ENCODE data around the gene CLDN5. TPM values are rescaled to one million over a fixed set of nuclear protein-coding genes. Genes with fewer than 3 reads are reported as not detected.
A peak's percentile ranks its signal among the peaks of the same experiment; 100 is the strongest.

The CLDN5 gene, protein sequence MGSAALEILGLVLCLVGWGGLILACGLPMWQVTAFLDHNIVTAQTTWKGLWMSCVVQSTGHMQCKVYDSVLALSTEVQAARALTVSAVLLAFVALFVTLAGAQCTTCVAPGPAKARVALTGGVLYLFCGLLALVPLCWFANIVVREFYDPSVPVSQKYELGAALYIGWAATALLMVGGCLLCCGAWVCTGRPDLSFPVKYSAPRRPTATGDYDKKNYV
- total RNA-seq (48.4 TPM), polyA plus RNA-seq (ENCODE audit: insufficient read depth, low read depth, low replicate concordance) (47.8 TPM)
- long read RNA-seq, donor 1, transcript CLDN5-201 (1 exons, 2,357 nt) = major isoform, 54 of 54 reads
- long read RNA-seq, donor 1, partial matches to known transcripts = 0 of 54 reads
- long read RNA-seq, donor 1, other reads (novel, unspliced or antisense) = 0 of 54 reads
- long read RNA-seq, donor 2, transcript CLDN5-201 (1 exons, 2,357 nt) = major isoform, 56 of 56 reads
- long read RNA-seq, donor 2, partial matches to known transcripts = 0 of 56 reads
- long read RNA-seq, donor 2, other reads (novel, unspliced or antisense) = 0 of 56 reads
- long read RNA-seq, donor 3, transcript CLDN5-201 (1 exons, 2,357 nt) = major isoform, 62 of 66 reads
- long read RNA-seq, donor 3, partial matches to known transcripts = 0 of 66 reads
- long read RNA-seq, donor 3, other reads (novel, unspliced or antisense) = 0 of 66 reads
- long read RNA-seq, donor 4, transcript CLDN5-201 (1 exons, 2,357 nt) = major isoform, 99 of 99 reads
- long read RNA-seq, donor 4, partial matches to known transcripts = 0 of 99 reads
- long read RNA-seq, donor 4, other reads (novel, unspliced or antisense) = 0 of 99 reads
- long read RNA-seq, donor 5, partial matches to known transcripts = 0 of 4 reads
- long read RNA-seq, donor 5, other reads (novel, unspliced or antisense) = 0 of 4 reads
- long read RNA-seq, donor 6, transcript CLDN5-201 (1 exons, 2,357 nt) = major isoform, 69 of 75 reads
- long read RNA-seq, donor 6, transcript CLDN5-203 (2 exons, 1,760 nt) = minor isoform, 6 of 75 reads
- long read RNA-seq, donor 6, partial matches to known transcripts = 0 of 75 reads
- long read RNA-seq, donor 6, other reads (novel, unspliced or antisense) = 0 of 75 reads
- long read RNA-seq, donor 7, transcript CLDN5-203 (2 exons, 1,760 nt) = minor isoform, 6 of 206 reads
- long read RNA-seq, donor 7, transcript CLDN5-201 (1 exons, 2,357 nt) = major isoform, 199 of 206 reads
- long read RNA-seq, donor 7, partial matches to known transcripts = 0 of 206 reads
- long read RNA-seq, donor 7, other reads (novel, unspliced or antisense) = 1 of 206 reads
- long read RNA-seq, donor 8, transcript CLDN5-201 (1 exons, 2,357 nt) = major isoform, 97 of 98 reads
- long read RNA-seq, donor 8, partial matches to known transcripts = 0 of 98 reads
- long read RNA-seq, donor 8, other reads (novel, unspliced or antisense) = 0 of 98 reads
- long read RNA-seq, donor 9, transcript CLDN5-201 (1 exons, 2,357 nt) = major isoform, 58 of 59 reads
- long read RNA-seq, donor 9, partial matches to known transcripts = 0 of 59 reads
- long read RNA-seq, donor 9, other reads (novel, unspliced or antisense) = 0 of 59 reads
- long read RNA-seq, donor 10, transcript CLDN5-201 (1 exons, 2,357 nt) = major isoform, 71 of 74 reads
- long read RNA-seq, donor 10, partial matches to known transcripts = 0 of 74 reads
- long read RNA-seq, donor 10, other reads (novel, unspliced or antisense) = 0 of 74 reads

DNA sequence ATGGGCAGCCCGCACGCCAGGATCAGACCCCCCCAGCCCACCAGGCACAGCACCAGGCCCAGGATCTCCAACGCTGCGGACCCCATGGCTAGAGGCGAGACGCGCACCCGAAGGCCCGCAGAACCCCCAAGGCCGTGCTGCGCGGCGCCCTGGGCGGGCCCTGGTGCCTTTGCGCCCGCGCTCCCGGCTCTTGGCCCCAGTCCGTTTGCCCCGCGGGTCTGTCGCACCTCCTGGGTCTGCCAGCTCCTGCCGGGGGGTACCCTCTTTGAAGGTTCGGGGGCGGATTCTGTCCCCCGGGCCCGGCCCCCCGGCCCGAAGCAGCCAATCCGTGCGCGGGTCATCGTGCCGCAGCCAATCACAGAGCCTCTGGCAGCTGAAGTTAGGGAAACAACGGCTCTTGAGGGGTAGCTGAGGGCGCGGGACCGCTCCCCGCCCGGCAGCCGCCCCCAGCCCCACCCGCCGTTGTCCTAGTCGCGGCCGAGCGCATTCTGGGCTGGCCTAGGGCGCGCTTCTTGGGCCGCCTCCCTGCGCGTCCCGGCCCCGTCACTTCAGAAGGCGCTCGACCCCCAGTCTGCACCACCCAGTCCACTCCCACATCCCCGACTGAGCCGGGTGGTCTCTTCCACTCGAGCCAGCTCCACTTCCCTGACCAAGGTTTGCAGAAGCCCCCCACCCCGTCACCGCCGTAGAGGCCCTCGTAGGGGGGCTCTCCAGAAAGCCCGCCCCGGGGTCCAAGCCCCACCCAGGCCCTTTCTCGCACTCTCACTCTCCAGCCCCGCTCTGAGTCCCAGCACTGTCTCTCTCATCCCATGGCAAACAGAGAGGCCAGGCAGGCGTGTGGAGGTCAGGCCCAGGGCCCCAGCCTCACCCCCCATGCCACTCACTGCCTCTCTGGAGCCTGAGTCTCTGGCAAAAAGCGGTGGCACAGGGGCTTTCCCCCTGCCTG lies at the start of gene CLDN5:
CLDN5 (minus strand) TSS at position 241 of the 946 bp plus-strand sequence; CDS start at position 86, 155 bp downstream.
- Histone ChIP-seq H3K4me1 (ENCODE audit: control insufficient read depth in 2 of 3, insufficient read depth in 2 of 3, low read depth in 1 of 3, low read length in 3 of 3) (peaks cover 0 to 8% (median 0%) of the 10 kb centered on the region in 3 donors), H3K9ac (ENCODE audit: low read length in 3 of 3) (peak within 1 kb of the TSS in 1 of 3 donors; percentile 7), H3K9me3 (ENCODE audit: control insufficient read depth in 2 of 3, insufficient read depth in 1 of 3, low read length in 3 of 3) (no peaks in the 10 kb centered on the region), H3K27ac (ENCODE audit: low read depth in 2 of 2, low read length in 2 of 2) (peak within 1 kb of the TSS; percentile 67 to 88), H3K27me3 (ENCODE audit: control insufficient read depth, insufficient read depth, low read length) (no peaks in the 10 kb centered on the region), H3K36me3 (ENCODE audit: control insufficient read depth in 2 of 3, insufficient read depth in 3 of 3, low read length in 3 of 3) (no peaks in the 10 kb centered on the region), H3K4me3 (ENCODE audit: low read length in 3 of 3) (peak within 1 kb of the TSS; percentile 31 to 42 (median 42))
- intact Hi-C loops (cut with DNase I) = no loop called here
- TF ChIP-seq, protein P1, sequence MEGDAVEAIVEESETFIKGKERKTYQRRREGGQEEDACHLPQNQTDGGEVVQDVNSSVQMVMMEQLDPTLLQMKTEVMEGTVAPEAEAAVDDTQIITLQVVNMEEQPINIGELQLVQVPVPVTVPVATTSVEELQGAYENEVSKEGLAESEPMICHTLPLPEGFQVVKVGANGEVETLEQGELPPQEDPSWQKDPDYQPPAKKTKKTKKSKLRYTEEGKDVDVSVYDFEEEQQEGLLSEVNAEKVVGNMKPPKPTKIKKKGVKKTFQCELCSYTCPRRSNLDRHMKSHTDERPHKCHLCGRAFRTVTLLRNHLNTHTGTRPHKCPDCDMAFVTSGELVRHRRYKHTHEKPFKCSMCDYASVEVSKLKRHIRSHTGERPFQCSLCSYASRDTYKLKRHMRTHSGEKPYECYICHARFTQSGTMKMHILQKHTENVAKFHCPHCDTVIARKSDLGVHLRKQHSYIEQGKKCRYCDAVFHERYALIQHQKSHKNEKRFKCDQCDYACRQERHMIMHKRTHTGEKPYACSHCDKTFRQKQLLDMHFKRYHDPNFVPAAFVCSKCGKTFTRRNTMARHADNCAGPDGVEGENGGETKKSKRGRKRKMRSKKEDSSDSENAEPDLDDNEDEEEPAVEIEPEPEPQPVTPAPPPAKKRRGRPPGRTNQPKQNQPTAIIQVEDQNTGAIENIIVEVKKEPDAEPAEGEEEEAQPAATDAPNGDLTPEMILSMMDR (IDR thresholded peaks at IDR 0.05; ENCODE audit: borderline replicate concordance, extremely low read depth, insufficient read depth) = no peak
- peak in 4 of 5 donors; percentile 64 to 84 (median 72) for DNase-seq
- FAIRE-seq = no peak

DNA sequence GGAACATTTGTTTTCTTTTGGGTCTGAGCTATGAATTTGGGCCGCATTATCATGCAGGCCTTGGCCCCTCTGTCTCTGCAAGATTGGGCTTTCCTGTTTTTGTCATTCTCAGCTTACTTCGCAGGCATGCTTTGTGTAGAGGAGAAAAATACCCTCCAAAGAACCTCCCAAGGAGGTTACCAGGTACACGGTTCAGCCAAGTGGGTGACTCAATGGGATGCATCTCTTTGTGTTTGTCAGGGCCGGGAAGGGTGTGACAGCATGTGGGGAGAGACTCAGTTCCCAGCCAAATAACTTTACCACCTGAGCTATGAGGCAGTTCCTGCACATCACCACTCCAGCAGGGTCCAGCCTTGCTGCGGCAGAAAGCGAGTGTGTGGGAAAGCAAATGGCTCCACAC lies 47.8 kb upstream of the CLDN5 start:
- DNase-seq = no peak
- FAIRE-seq = no peak
- no peaks in the 10 kb centered on the region for H3K9me3 ChIP-seq (ENCODE audit: control insufficient read depth in 2 of 3, insufficient read depth in 1 of 3, low read length in 3 of 3)
- no peak overlapping the region for H3K9ac ChIP-seq (ENCODE audit: low read length in 3 of 3)
- intact Hi-C loops (cut with DNase I) = no loop called here
- H3K4me3 ChIP-seq (ENCODE audit: low read length in 3 of 3) = no peak overlapping the region
- no peaks in the 10 kb centered on the region for H3K4me1 ChIP-seq (ENCODE audit: control insufficient read depth in 2 of 3, insufficient read depth in 2 of 3, low read depth in 1 of 3, low read length in 3 of 3)
- H3K27me3 ChIP-seq (ENCODE audit: control insufficient read depth, insufficient read depth, low read length) = no peaks in the 10 kb centered on the region
- H3K27ac ChIP-seq (ENCODE audit: low read depth in 2 of 2, low read length in 2 of 2) = no peak overlapping the region
- no peaks in the 10 kb centered on the region for H3K36me3 ChIP-seq (ENCODE audit: control insufficient read depth in 2 of 3, insufficient read depth in 3 of 3, low read length in 3 of 3)
- TF ChIP-seq, protein P1 (IDR thresholded peaks at IDR 0.05; ENCODE audit: borderline replicate concordance, extremely low read depth, insufficient read depth) = no peak

Measured in kidney (tissue), 22 donors.